HepG2 (cell line): Measurements from ENCODE around the gene DOCK9. TPM values are rescaled to one million over a fixed set of nuclear protein-coding genes. Genes with fewer than 3 reads are reported as not detected.

Source experiments
- ATAC-seq: fragments of 200-7000 bp; cut with Tn5 transposase; 3 replicates; pipeline ENCODE4 v1.9.1; 2020; ENCODE audit warnings: mild to moderate bottlenecking, moderate library complexity
- BruUV-seq: library from RNA; stranded (reverse); fragments of 400-500 nt; replicated peaks from 2 replicates; lab custom pipeline; 2021; lab: Mats Ljungman, UMichigan
- CTCF ChIA-PET: fragments of 300-600 bp; formaldehyde crosslinking; extraction: SDS; loops from one replicate; lab custom pipeline; 2021; ENCODE audit warnings: low total read pairs, inconsistent platforms, low intra/inter-chr PET ratio; lab: Yijun Ruan, JAX
- POLR2A ChIA-PET: fragments of 350-600 bp; sonication (Branson Sonifier 250); formaldehyde crosslinking; loops from one replicate; lab custom pipeline; 2020; ENCODE audit warnings: antibody characterized with exemption, inconsistent platforms; lab: Yijun Ruan, JAX
- DNase-seq: peaks from one replicate; pipeline ENCODE4 v3.0.0-alpha.2; 2015; ENCODE audit warnings: low spot score
- FAIRE-seq: peaks from 3 replicates; lab custom pipeline; 2011; peaks lifted over from hg19 to GRCh38; lab: Jason Lieb, UNC
- H2AFZ ChIP-seq: one replicate; pipeline ENCODE4 v1.6.1; 2011; ENCODE audit warnings: low read length, inconsistent platforms
- H3K27ac ChIP-seq: fragments of 300-600 bp; 3 replicates; pipeline ENCODE4 v1.8.0; 2011; ENCODE audit warnings: mixed run types, mild to moderate bottlenecking, mixed read lengths, low read length, inconsistent platforms; ENCODE audit not compliant: insufficient read depth; ENCODE audit errors: extremely low read length
- H3K27me3 ChIP-seq, 2 experiments: fragments of 200-600 bp in 1 of 2; 2 replicates in 1 of 2; 3 replicates in 1 of 2; pipeline versions ENCODE4 v1.6.0 to v1.8.0; 2011; ENCODE audit warnings: low read length in 2 of 2, mild to moderate bottlenecking in 2 of 2, moderate library complexity in 2 of 2, inconsistent platforms in 1 of 2; ENCODE audit not compliant: insufficient read depth in 2 of 2, control insufficient read depth in 1 of 2
- H3K36me3 ChIP-seq, 2 experiments: fragments of 200-600 bp in 1 of 2; replicated peaks in 1 of 2; 2 replicates in 1 of 2; 3 replicates in 1 of 2; pipeline versions ENCODE4 v1.5.1 to v1.8.0; 2011; ENCODE audit warnings: low read length in 2 of 2, inconsistent platforms in 1 of 2; ENCODE audit not compliant: insufficient read depth in 2 of 2, control insufficient read depth in 1 of 2
- H3K4me1 ChIP-seq: 2 replicates; pipeline ENCODE4 v1.5.1; 2012; ENCODE audit warnings: low read length, inconsistent platforms; ENCODE audit not compliant: insufficient read depth
- H3K4me2 ChIP-seq: 2 replicates; pipeline ENCODE4 v1.6.0; 2011; ENCODE audit warnings: low read depth, low read length, inconsistent platforms
- H3K4me3 ChIP-seq, 3 experiments: fragments of 200-600 bp in 1 of 3; sonication (generic), shearing (Covaris generic) in 1 of 3; replicated peaks in 1 of 3; 2 replicates each; pipeline ENCODE4 v1.5.1; 2011 to 2016; ENCODE audit warnings: low read length in 3 of 3, inconsistent platforms in 2 of 3, low read depth in 2 of 3, mild to moderate bottlenecking in 2 of 3, control low read depth in 1 of 3, mixed read lengths in 1 of 3; ENCODE audit not compliant: insufficient read depth in 1 of 3
- H3K79me2 ChIP-seq: one replicate; pipeline ENCODE4 v1.6.1; 2011; ENCODE audit warnings: low read length, inconsistent platforms; ENCODE audit not compliant: insufficient read depth
- H3K9ac ChIP-seq: 2 replicates; pipeline ENCODE4 v1.6.0; 2011; ENCODE audit warnings: mild to moderate bottlenecking, low read depth, low read length, inconsistent platforms; ENCODE audit not compliant: insufficient read depth
- H3K9me3 ChIP-seq: 2 replicates; pipeline ENCODE4 v1.5.1; 2012; ENCODE audit warnings: mild to moderate bottlenecking, low read length
- H4K20me1 ChIP-seq: 2 replicates; pipeline ENCODE4 v1.6.0; 2011; ENCODE audit warnings: inconsistent platforms, mild to moderate bottlenecking, low read length, moderate library complexity; ENCODE audit not compliant: insufficient read depth
- EEA1 ChIP-seq: sonication (generic); formaldehyde crosslinking; IDR thresholded peaks from 2 replicates; pipeline ENCODE4 v1.5.1; 2020; ENCODE audit warnings: mild to moderate bottlenecking, missing genetic modification reagents, borderline replicate concordance
- FOXC1 ChIP-seq: sonication (generic); formaldehyde crosslinking; IDR thresholded peaks from 2 replicates; pipeline ENCODE4 v1.8.0; 2022; ENCODE audit warnings: mild to moderate bottlenecking, missing genetic modification reagents, borderline replicate concordance
- FOXO4 ChIP-seq: sonication (generic); formaldehyde crosslinking; conservative IDR thresholded peaks from 2 replicates; pipeline ENCODE4 v1.8.1; 2023; ENCODE audit warnings: missing genetic modification reagents
- FOXP4 ChIP-seq: sonication (generic); formaldehyde crosslinking; IDR thresholded peaks from 2 replicates; pipeline ENCODE4 v1.4.0; 2020; ENCODE audit warnings: missing genetic modification reagents
- KLF13 ChIP-seq: sonication (generic); formaldehyde crosslinking; IDR thresholded peaks from 2 replicates; pipeline ENCODE4 v1.4.0; 2020; ENCODE audit warnings: mild to moderate bottlenecking, missing genetic modification reagents
- KLF9 ChIP-seq: IDR thresholded peaks from 2 replicates; pipeline ENCODE4 v1.6.1; 2016; ENCODE audit warnings: low read depth
- LBX2 ChIP-seq: sonication (generic); formaldehyde crosslinking; IDR thresholded peaks from 2 replicates; pipeline ENCODE4 v1.5.0; 2020; ENCODE audit warnings: missing genetic modification reagents, mild to moderate bottlenecking, borderline replicate concordance
- MBD4 ChIP-seq: IDR thresholded peaks from 2 replicates; pipeline ENCODE4 v1.6.1; 2012; ENCODE audit warnings: low read length, inconsistent platforms, borderline replicate concordance
- MED13 ChIP-seq: sonication (generic); formaldehyde crosslinking; IDR thresholded peaks from 2 replicates; pipeline ENCODE4 v1.5.0; 2020; ENCODE audit warnings: missing genetic modification reagents
- REPIN1 ChIP-seq: sonication (generic); formaldehyde crosslinking; IDR thresholded peaks from 2 replicates; pipeline ENCODE4 v1.8.0; 2022; ENCODE audit warnings: missing genetic modification reagents, low read depth, mild to moderate bottlenecking, borderline replicate concordance
- SALL1 ChIP-seq: sonication (generic); formaldehyde crosslinking; IDR thresholded peaks from 2 replicates; pipeline ENCODE4 v1.8.0; 2022; ENCODE audit warnings: mild to moderate bottlenecking, missing genetic modification reagents
- U2AF2 ChIP-seq: fragments of 200-400 bp; formaldehyde crosslinking; IDR thresholded peaks from 2 replicates; pipeline ENCODE4 v1.6.1; 2017; ENCODE audit warnings: low read depth, mild to moderate bottlenecking, low read length
- ZNF253 ChIP-seq: sonication (generic); formaldehyde crosslinking; IDR thresholded peaks from 2 replicates; pipeline ENCODE4 v1.8.0; 2022; ENCODE audit warnings: mild to moderate bottlenecking, missing genetic modification reagents, borderline replicate concordance
- ZNF660 ChIP-seq: sonication (generic); formaldehyde crosslinking; IDR thresholded peaks from 2 replicates; pipeline ENCODE4 v1.5.1; 2020; ENCODE audit warnings: mild to moderate bottlenecking, low read depth, missing genetic modification reagents, borderline replicate concordance
- WGBS: methylation state at CpG from one replicate; pipeline ENCODE4 v1.1.6; 2017; ENCODE audit warnings: low lambda C conversion rate; 5-methylcytosine and 5-hydroxymethylcytosine counted together
- in situ Hi-C: cut with HindIII; loops from 2 replicates; pipeline ENCODE4 v1.10.0; 2017; ENCODE audit warnings: low pct_unique_long_range_greater_than_20kb; ENCODE audit not compliant: extremely low pct_ligation_motif_present
- intact Hi-C: fragments of 100-400 bp; cut with micrococcal nuclease; formaldehyde crosslinking; loops from one replicate; pipeline ENCODE4 v1.10.0; 2022; ENCODE audit not compliant: unreplicated experiment
- polyA plus RNA-seq, 8 experiments: library from polyadenylated mRNA; depleted of rRNA in 3 of 8; stranded (reverse) in 7 of 8; unstranded in 1 of 8; fragments of >200 nt; fragmentation: Illumina TruSeq in 4 of 8; extraction: Trizol in 4 of 8; gene quantifications; 2 replicates each; pipeline versions ENCODE4 v1.2.1 to v1.2.3, GENCODE V29; 2011 to 2016; ENCODE audit warnings: low read depth in 4 of 8, missing spikeins in 1 of 8, mixed read lengths in 1 of 8; ENCODE audit not compliant: insufficient read depth in 1 of 8
- total RNA-seq, 5 experiments: library from RNA; depleted of rRNA; stranded (reverse); fragments of >200 nt; fragmentation: Illumina TruSeq; extraction: Trizol; gene quantifications; 2 replicates each; pipeline ENCODE4 v1.2.3, GENCODE V29; 2016; ENCODE audit warnings: low read depth in 1 of 5

The DOCK9 gene
- total and polyA plus RNA-seq, 2 of the 13 experiments (the other 11 are each of a cell fraction or from before 2014, with no cell fraction given): 0.44 to 0.97 TPM

- H3K79me2 ChIP-seq: no peaks in the 10 kb centered on the region
- no peaks in the 10 kb centered on the region for H3K9me3 ChIP-seq
- no peak for FAIRE-seq
- H3K9ac ChIP-seq: no peak overlapping the region
- intact Hi-C loops (no loop called here), in situ Hi-C loops (no loop called here)
- no peaks in the 10 kb centered on the region for H3K36me3 ChIP-seq
- POLR2A ChIA-PET: no interaction called here
- DNase-seq: no peak
- TF ChIP-seq SALL1 (CRISPR knock-in tag): no peak
- H3K27ac ChIP-seq: no peak overlapping the region
- CTCF ChIA-PET: no interaction called here
- no TSS peak for BruUV-seq
- peaks cover 0 to 1% of the 10 kb centered on the region in 2 experiments; a peak in 1 of 5 replicates for H3K27me3 ChIP-seq
- WGBS: 60% methylated on average over 3 of the region's 3 CpGs
- no peak for ATAC-seq
- H2AFZ ChIP-seq: no peak overlapping the region
- peaks cover 1% of the 10 kb centered on the region; the same call in 1 of the 2 replicates for H3K4me1 ChIP-seq
- no peak overlapping the region for H3K4me2 ChIP-seq
- H3K4me3 ChIP-seq: no peak overlapping the region
- H4K20me1 ChIP-seq: no peaks in the 10 kb centered on the region
Measured at GRCh38 chr13:98972059-98972458, 5.8 kb downstream of the DOCK9 start.

GRCh38 chr13:98970330-98970729 lies 7.5 kb downstream of the DOCK9 start:
- no peak for TF ChIP-seq FOXC1 (CRISPR knock-in tag)
- no peak for TF ChIP-seq EEA1 (CRISPR knock-in tag)
- TF ChIP-seq KLF9: no peak
- TF ChIP-seq MBD4: no peak
- no peak for TF ChIP-seq ZNF660
- no peak for TF ChIP-seq REPIN1
- no peak for TF ChIP-seq FOXO4 (CRISPR knock-in tag)
- TF ChIP-seq FOXP4: no peak
- no peak for TF ChIP-seq LBX2
- no peak for TF ChIP-seq ZNF253 (CRISPR knock-in tag)
- TF ChIP-seq MED13: no peak
- TF ChIP-seq KLF13 (CRISPR knock-in tag): no peak
- no peak for TF ChIP-seq U2AF2
- intact Hi-C loops (no loop called here), in situ Hi-C loops (no loop called here)
- POLR2A ChIA-PET: no interaction called here
- Histone ChIP-seq H3K4me3 (no peak overlapping the region), H3K27ac (no peak overlapping the region), H3K4me2 (no peak overlapping the region), H3K4me1 (no peaks in the 10 kb centered on the region), H3K9me3 (no peaks in the 10 kb centered on the region), H2AFZ (no peak overlapping the region), H3K36me3 (no peaks in the 10 kb centered on the region), H3K9ac (no peak overlapping the region), H3K27me3 (peaks cover 0 to 1% of the 10 kb centered on the region in 2 experiments; a peak in 1 of 5 replicates), H4K20me1 (no peaks in the 10 kb centered on the region), H3K79me2 (no peaks in the 10 kb centered on the region)
- FAIRE-seq: no peak
- WGBS: 26% methylated on average over 5 of the region's 5 CpGs
- no TSS peak for BruUV-seq
- CTCF ChIA-PET: no interaction called here
- DNase-seq: no peak
- no peak for ATAC-seq
